ENCODE results near the gene DRAM1. TPM values are rescaled to one million over a fixed set of nuclear protein-coding genes. Genes with fewer than 3 reads are reported as not detected.

DRAM1 gene
- polyA plus RNA-seq, 1 donor, result 7.8 TPM

GRCh38 chr12:101940400-101940950 lies 63.1 kb downstream of the DRAM1 start:
- H3K4me1 ChIP-seq (ENCODE audit: control insufficient read depth, insufficient read depth, low read length), result no peaks in the 10 kb centered on the region
- no peak overlapping the region for H3K4me3 ChIP-seq (ENCODE audit: low read length)
- 80% methylated on average over 1 of the region's 5 CpGs for WGBS (ENCODE audit: insufficient coverage, low lambda C conversion rate)
- no peaks in the 10 kb centered on the region for H3K36me3 ChIP-seq (ENCODE audit: control insufficient read depth, insufficient read depth, low read length)
- no peaks in the 10 kb centered on the region for H3K9me3 ChIP-seq (ENCODE audit: control insufficient read depth, low read depth, low read length)
- DNase-seq, result no peak
- H3K27ac ChIP-seq (ENCODE audit: low read length), result no peak overlapping the region
- H3K27me3 ChIP-seq (ENCODE audit: control insufficient read depth, insufficient read depth, low read length), result peaks cover 3% of the 10 kb centered on the region

DNA sequence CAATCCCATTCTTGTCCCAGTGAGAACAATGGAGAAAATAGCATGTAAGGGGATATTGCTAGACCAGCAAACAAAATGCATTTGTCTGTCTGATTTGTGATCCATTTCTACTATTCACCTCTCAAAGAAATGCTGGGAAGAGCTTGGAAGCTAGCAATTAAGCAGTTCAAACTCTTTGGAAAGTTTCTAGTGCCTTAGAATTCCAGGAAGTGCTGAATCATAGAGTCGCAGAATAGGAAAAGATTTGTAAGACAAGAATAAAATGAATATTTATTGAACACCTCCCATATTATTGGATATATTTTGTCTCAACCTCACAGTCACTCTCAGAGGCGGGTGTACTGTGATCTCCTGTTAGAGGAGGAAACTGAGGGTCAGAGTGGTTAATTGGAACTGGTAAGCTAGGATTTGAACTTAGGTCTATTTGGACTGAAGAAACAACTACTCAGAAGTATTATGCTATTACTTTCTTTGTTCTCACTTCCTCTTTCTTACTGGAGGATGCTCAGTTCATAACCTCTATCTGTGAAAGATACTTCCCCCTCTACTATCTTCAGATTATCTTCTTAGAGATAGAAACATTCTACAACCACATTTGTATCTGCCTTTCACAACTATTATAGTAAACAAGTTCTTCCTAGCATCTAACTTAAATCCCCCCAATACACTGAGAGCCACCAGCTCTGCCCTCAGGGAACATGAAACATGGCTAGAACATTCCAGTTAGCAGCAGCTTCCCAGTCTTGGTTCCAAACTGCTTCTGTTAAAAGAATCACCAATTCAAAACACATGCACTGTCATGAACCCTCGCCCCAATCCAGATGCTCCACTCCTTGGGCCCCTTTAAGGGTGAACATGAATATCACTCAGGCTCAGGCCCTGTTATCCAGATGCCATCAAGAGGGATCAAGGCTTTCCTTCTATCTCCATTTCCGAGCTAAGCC lies 64.2 kb downstream of the DRAM1 start:
- no peaks in the 10 kb centered on the region for H3K9me3 ChIP-seq (ENCODE audit: control insufficient read depth, low read depth, low read length)
- no peaks in the 10 kb centered on the region for H3K4me1 ChIP-seq (ENCODE audit: control insufficient read depth, insufficient read depth, low read length)
- no peaks in the 10 kb centered on the region for H3K36me3 ChIP-seq (ENCODE audit: control insufficient read depth, insufficient read depth, low read length)
- WGBS (ENCODE audit: insufficient coverage, low lambda C conversion rate), result 81% methylated on average over 3 of the region's 4 CpGs
- peaks cover 3% of the 10 kb centered on the region for H3K27me3 ChIP-seq (ENCODE audit: control insufficient read depth, insufficient read depth, low read length)
- no peak overlapping the region for H3K4me3 ChIP-seq (ENCODE audit: low read length)
- no peak for DNase-seq
- H3K27ac ChIP-seq (ENCODE audit: low read length), result no peak overlapping the region

DNA sequence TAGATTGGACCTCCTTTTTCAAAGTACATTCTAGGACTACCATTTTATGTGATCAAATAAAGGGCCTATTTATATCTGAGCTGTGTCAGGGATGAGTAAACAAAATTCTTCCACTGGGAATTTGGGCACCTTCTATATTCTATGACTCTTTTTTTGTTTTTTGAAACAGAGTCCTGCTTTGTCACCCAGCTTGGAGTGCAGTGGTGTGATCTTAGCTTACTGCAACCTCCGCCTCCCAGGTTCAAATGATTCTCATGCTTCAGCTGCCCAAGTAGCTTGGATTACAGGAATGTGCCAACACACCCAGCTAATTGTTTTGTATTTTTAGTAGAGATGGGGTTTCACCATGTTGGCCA lies 64.8 kb downstream of the DRAM1 start:
- Histone ChIP-seq H3K4me3 (ENCODE audit: low read length) (no peak overlapping the region), H3K4me1 (ENCODE audit: control insufficient read depth, insufficient read depth, low read length) (no peaks in the 10 kb centered on the region), H3K27me3 (ENCODE audit: control insufficient read depth, insufficient read depth, low read length) (peaks cover 3% of the 10 kb centered on the region), H3K9me3 (ENCODE audit: control insufficient read depth, low read depth, low read length) (no peaks in the 10 kb centered on the region), H3K27ac (ENCODE audit: low read length) (no peak overlapping the region), H3K36me3 (ENCODE audit: control insufficient read depth, insufficient read depth, low read length) (no peaks in the 10 kb centered on the region)
- no peak for DNase-seq
- no CpG with 5 or more reads among the region's 1 CpG for WGBS (ENCODE audit: insufficient coverage, low lambda C conversion rate)

GRCh38 chr12:101945369-101946232 lies 68.2 kb downstream of the DRAM1 start:
- H3K4me1 ChIP-seq (ENCODE audit: control insufficient read depth, insufficient read depth, low read length), result no peaks in the 10 kb centered on the region
- H3K36me3 ChIP-seq (ENCODE audit: control insufficient read depth, insufficient read depth, low read length), result no peaks in the 10 kb centered on the region
- no peaks in the 10 kb centered on the region for H3K9me3 ChIP-seq (ENCODE audit: control insufficient read depth, low read depth, low read length)
- DNase-seq, result peak in 1 of 2 donors; percentile 45
- peaks cover 3% of the 10 kb centered on the region for H3K27me3 ChIP-seq (ENCODE audit: control insufficient read depth, insufficient read depth, low read length)
- H3K4me3 ChIP-seq (ENCODE audit: low read length), result no peak overlapping the region
- WGBS (ENCODE audit: insufficient coverage, low lambda C conversion rate), result 8% methylated on average over 2 of the region's 15 CpGs
- H3K27ac ChIP-seq (ENCODE audit: low read length), result no peak overlapping the region

GRCh38 chr12:101946233-101946611 lies 68.8 kb downstream of the DRAM1 start:
- Histone ChIP-seq H3K4me1 (ENCODE audit: control insufficient read depth, insufficient read depth, low read length) (no peaks in the 10 kb centered on the region), H3K27ac (ENCODE audit: low read length) (no peak overlapping the region), H3K4me3 (ENCODE audit: low read length) (no peak overlapping the region), H3K36me3 (ENCODE audit: control insufficient read depth, insufficient read depth, low read length) (no peaks in the 10 kb centered on the region), H3K9me3 (ENCODE audit: control insufficient read depth, low read depth, low read length) (no peaks in the 10 kb centered on the region), H3K27me3 (ENCODE audit: control insufficient read depth, insufficient read depth, low read length) (no peaks in the 10 kb centered on the region)
- WGBS (ENCODE audit: insufficient coverage, low lambda C conversion rate), result no CpG with 5 or more reads among the region's 1 CpG
- no peak for DNase-seq

- Histone ChIP-seq H3K4me1 (ENCODE audit: control insufficient read depth, insufficient read depth, low read length) (no peaks in the 10 kb centered on the region), H3K27me3 (ENCODE audit: control insufficient read depth, insufficient read depth, low read length) (no peaks in the 10 kb centered on the region), H3K36me3 (ENCODE audit: control insufficient read depth, insufficient read depth, low read length) (no peaks in the 10 kb centered on the region), H3K9me3 (ENCODE audit: control insufficient read depth, low read depth, low read length) (no peaks in the 10 kb centered on the region), H3K4me3 (ENCODE audit: low read length) (no peak overlapping the region), H3K27ac (ENCODE audit: low read length) (no peak overlapping the region)
- WGBS (ENCODE audit: insufficient coverage, low lambda C conversion rate), result no CpG with 5 or more reads among the region's 1 CpG
- no peak for DNase-seq
Observed at GRCh38 chr12:101947316-101947715, 69.9 kb downstream of the DRAM1 start.

DNA sequence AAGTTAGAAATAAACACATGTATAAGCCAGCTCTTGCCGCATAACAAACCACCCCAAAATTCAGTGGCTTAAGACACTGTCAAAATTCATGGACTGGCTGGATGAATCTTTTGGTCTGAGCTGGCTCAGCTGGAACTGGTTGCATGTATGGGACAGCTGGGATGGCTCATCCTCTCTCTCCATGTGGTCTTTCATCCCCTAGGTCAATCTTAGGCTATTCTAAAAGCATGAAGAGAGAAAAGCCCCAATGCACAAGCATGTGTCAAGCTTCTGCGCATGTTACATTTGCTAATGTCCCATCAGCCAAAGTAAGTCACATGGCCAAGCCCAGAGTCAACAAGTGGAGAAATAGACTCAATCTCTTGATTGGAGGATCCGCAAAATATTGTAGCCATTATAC lies 71.0 kb downstream of the DRAM1 start:
- no peaks in the 10 kb centered on the region for H3K4me1 ChIP-seq (ENCODE audit: control insufficient read depth, insufficient read depth, low read length)
- no peaks in the 10 kb centered on the region for H3K36me3 ChIP-seq (ENCODE audit: control insufficient read depth, insufficient read depth, low read length)
- no peak overlapping the region for H3K27ac ChIP-seq (ENCODE audit: low read length)
- H3K27me3 ChIP-seq (ENCODE audit: control insufficient read depth, insufficient read depth, low read length), result no peaks in the 10 kb centered on the region
- DNase-seq, result no peak
- H3K4me3 ChIP-seq (ENCODE audit: low read length), result no peak overlapping the region
- no CpG with 5 or more reads among the region's 3 CpGs for WGBS (ENCODE audit: insufficient coverage, low lambda C conversion rate)
- H3K9me3 ChIP-seq (ENCODE audit: control insufficient read depth, low read depth, low read length), result no peaks in the 10 kb centered on the region

GRCh38 chr12:101951002-101951670 lies 73.8 kb downstream of the DRAM1 start:
- no peak overlapping the region for H3K27ac ChIP-seq (ENCODE audit: low read length)
- no peak overlapping the region for H3K4me3 ChIP-seq (ENCODE audit: low read length)
- no peaks in the 10 kb centered on the region for H3K27me3 ChIP-seq (ENCODE audit: control insufficient read depth, insufficient read depth, low read length)
- no CpG with 5 or more reads among the region's 6 CpGs for whole genome bisulfite sequencing (ENCODE audit: insufficient coverage, low lambda C conversion rate)
- no peaks in the 10 kb centered on the region for H3K9me3 ChIP-seq (ENCODE audit: control insufficient read depth, low read depth, low read length)
- no peaks in the 10 kb centered on the region for H3K4me1 ChIP-seq (ENCODE audit: control insufficient read depth, insufficient read depth, low read length)
- DNase-seq, result no peak
- no peaks in the 10 kb centered on the region for H3K36me3 ChIP-seq (ENCODE audit: control insufficient read depth, insufficient read depth, low read length)

DNA sequence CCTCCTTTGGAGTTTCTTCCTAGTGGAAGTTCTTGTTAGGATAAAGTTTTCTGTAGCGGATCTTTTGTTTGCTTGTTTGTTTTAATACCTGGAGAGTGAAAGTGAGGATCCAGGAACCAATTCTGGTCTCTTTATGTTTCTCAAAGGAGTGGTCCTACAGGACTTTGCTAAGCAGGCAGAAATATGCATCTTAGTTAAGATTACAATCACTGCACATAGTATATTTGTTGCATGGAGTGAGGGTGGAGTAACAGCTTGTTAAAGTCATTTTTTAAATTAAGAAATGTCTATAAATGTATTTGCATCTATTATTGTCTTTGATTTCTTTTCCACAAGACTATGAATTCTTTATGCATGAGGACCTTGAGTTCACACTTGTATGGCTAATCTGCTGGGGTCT lies 76.7 kb downstream of the DRAM1 start:
- H3K27ac ChIP-seq (ENCODE audit: low read length), result no peak overlapping the region
- H3K4me1 ChIP-seq (ENCODE audit: control insufficient read depth, insufficient read depth, low read length), result no peaks in the 10 kb centered on the region
- DNase-seq, result no peak
- no peaks in the 10 kb centered on the region for H3K27me3 ChIP-seq (ENCODE audit: control insufficient read depth, insufficient read depth, low read length)
- no peak overlapping the region for H3K4me3 ChIP-seq (ENCODE audit: low read length)
- H3K9me3 ChIP-seq (ENCODE audit: control insufficient read depth, low read depth, low read length), result no peaks in the 10 kb centered on the region
- no CpG with 5 or more reads among the region's 1 CpG for WGBS (ENCODE audit: insufficient coverage, low lambda C conversion rate)
- H3K36me3 ChIP-seq (ENCODE audit: control insufficient read depth, insufficient read depth, low read length), result no peaks in the 10 kb centered on the region

- WGBS (ENCODE audit: insufficient coverage, low lambda C conversion rate), result no CpG with 5 or more reads among the region's 1 CpG
- no peak for DNase-seq
- H3K36me3 ChIP-seq (ENCODE audit: control insufficient read depth, insufficient read depth, low read length), result no peaks in the 10 kb centered on the region
- no peak overlapping the region for H3K4me3 ChIP-seq (ENCODE audit: low read length)
- no peaks in the 10 kb centered on the region for H3K4me1 ChIP-seq (ENCODE audit: control insufficient read depth, insufficient read depth, low read length)
- no peak overlapping the region for H3K27ac ChIP-seq (ENCODE audit: low read length)
- no peaks in the 10 kb centered on the region for H3K27me3 ChIP-seq (ENCODE audit: control insufficient read depth, insufficient read depth, low read length)
- no peaks in the 10 kb centered on the region for H3K9me3 ChIP-seq (ENCODE audit: control insufficient read depth, low read depth, low read length)
Observed at GRCh38 chr12:101954676-101955075, 77.3 kb downstream of the DRAM1 start.
